NCI-H69 (cell line): ENCODE data around the gene AGPAT1.
"Not testable (repeated sequence)": the region's sequence is repeated elsewhere in the genome, so short reads cannot be mapped to it uniquely, and the experiment has no call there.

Experiments
- DNase-seq: peaks from one replicate; lab custom pipeline; 2025; lab: John Stamatoyannopoulos, UW

AGPAT1 gene

GRCh38 chr6:32175711-32176475 is at the start of gene AGPAT1:
TSS of gene AGPAT1 (minus strand) at chr6:32176084. CDS start at chr6:32171496, 4,588 bp downstream.
- DNase-seq: peak; percentile 97

GRCh38 chr6:32224696-32225095 is 48.8 kb upstream of the AGPAT1 start:
- DNase-seq: no peak

- DNase-seq: no peak
Measured at GRCh38 chr6:32223258-32224235, 47.7 kb upstream of the AGPAT1 start, which contains the start of gene NOTCH4. TSS of gene NOTCH4 (minus strand) at chr6:32224067. CDS start at chr6:32223928, 139 bp downstream.

GRCh38 chr6:32222333-32223230 is 46.7 kb upstream of the AGPAT1 start:
- DNase-seq: no peak

- no peak for DNase-seq
Measured at GRCh38 chr6:32220021-32220420, 44.1 kb upstream of the AGPAT1 start.

GRCh38 chr6:32218167-32218566 is 42.3 kb upstream of the AGPAT1 start:
- DNase-seq: no peak

GRCh38 chr6:32216998-32217397 is 41.1 kb upstream of the AGPAT1 start:
- peak; percentile 11 for DNase-seq

GRCh38 chr6:32216285-32216684 is 40.4 kb upstream of the AGPAT1 start:
- DNase-seq: no peak

GRCh38 chr6:32215617-32216016 is 39.7 kb upstream of the AGPAT1 start:
- no peak for DNase-seq

- DNase-seq: no peak
Measured at GRCh38 chr6:32214126-32214525, 38.2 kb upstream of the AGPAT1 start.

- DNase-seq: no peak
Measured at GRCh38 chr6:32213649-32214048, 37.8 kb upstream of the AGPAT1 start.

- no peak for DNase-seq
Measured at GRCh38 chr6:32212076-32212760, 36.3 kb upstream of the AGPAT1 start.

GRCh38 chr6:32211432-32211831 is 35.5 kb upstream of the AGPAT1 start:
- DNase-seq: not testable (repeated sequence)

GRCh38 chr6:32210191-32210601 is 34.3 kb upstream of the AGPAT1 start:
- no peak for DNase-seq

- no peak for DNase-seq
Measured at GRCh38 chr6:32208996-32209395, 33.1 kb upstream of the AGPAT1 start.

- no peak for DNase-seq
Measured at GRCh38 chr6:32204268-32204715, 28.4 kb upstream of the AGPAT1 start.

- peak; percentile 83 for DNase-seq
Measured at GRCh38 chr6:32203426-32204267, 27.8 kb upstream of the AGPAT1 start.

- no peak for DNase-seq
Measured at GRCh38 chr6:32202186-32202585, 26.3 kb upstream of the AGPAT1 start.

- no peak for DNase-seq
Measured at GRCh38 chr6:32200711-32201475, 25.0 kb upstream of the AGPAT1 start.
